K562 (cell line): Measurements from ENCODE around the gene KIF26A.

Source experiments
- HNRNPL ChIP-seq: fragments of 200-400 bp; formaldehyde crosslinking; IDR thresholded peaks from 2 replicates; pipeline ENCODE4 v1.6.1; 2017; ENCODE audit warnings: low read depth, mild to moderate bottlenecking, low read length
- JUND ChIP-seq, 2 experiments: IDR thresholded peaks; 2 replicates in 1 of 2; 3 replicates in 1 of 2; pipeline ENCODE4 v1.6.1; 2011; ENCODE audit warnings: borderline replicate concordance in 2 of 2, low read depth in 2 of 2, low read length in 2 of 2, improper control_type of control experiment in 1 of 2, missing biosample characterization in 1 of 2, missing genetic modification characterization in 1 of 2, missing genetic modification reagents in 1 of 2
- NR3C1 ChIP-seq: sonication (generic); formaldehyde crosslinking; IDR thresholded peaks from 2 replicates; pipeline ENCODE4 v1.8.1; 2022; ENCODE audit warnings: missing genetic modification reagents
- POLR2H ChIP-seq: IDR thresholded peaks from 2 replicates; pipeline ENCODE4 v1.6.1; 2016; ENCODE audit warnings: missing genetic modification characterization, low read depth, mild to moderate bottlenecking, control low read depth, missing compliant biosample characterization, moderate library complexity
- SMARCC2 ChIP-seq: fragments of 450-650 bp; IDR thresholded peaks from 2 replicates; pipeline ENCODE4 v1.6.1; 2017; ENCODE audit warnings: antibody characterized with exemption, moderate library complexity, mild to moderate bottlenecking, low read depth
- TBP ChIP-seq: optimal IDR thresholded peaks from 2 replicates; pipeline ENCODE3; 2011; ENCODE audit warnings: low read depth, low read length, improper control_type of control experiment
- TF ChIP-seq, protein P1 (sequence below): fragments of 250-450 bp; sonication (Bioruptor Pico); IDR thresholded peaks from 2 replicates; pipeline ENCODE4 v1.5.0; 2020; ENCODE audit warnings: mild to moderate bottlenecking, borderline replicate concordance
- TF ChIP-seq, protein P2 (sequence below): fragments of 250-450 bp; sonication (Bioruptor Pico); IDR thresholded peaks from 2 replicates; pipeline ENCODE4 v1.5.0; 2020; ENCODE audit warnings: mild to moderate bottlenecking
- TF ChIP-seq, protein P3 (sequence below), 3 experiments: fragments of 200-800 bp in 1 of 3; sonication (Bioruptor generic) in 1 of 3; sonication (generic) in 1 of 3; formaldehyde crosslinking in 1 of 3; IDR thresholded peaks; 2 replicates each; pipeline versions ENCODE4 v1.6.1 to v1.8.0; 2016 to 2022; ENCODE audit warnings: mild to moderate bottlenecking in 2 of 3, missing compliant biosample characterization in 2 of 3, missing genetic modification characterization in 2 of 3, missing genetic modification reagents in 1 of 3

DNA sequence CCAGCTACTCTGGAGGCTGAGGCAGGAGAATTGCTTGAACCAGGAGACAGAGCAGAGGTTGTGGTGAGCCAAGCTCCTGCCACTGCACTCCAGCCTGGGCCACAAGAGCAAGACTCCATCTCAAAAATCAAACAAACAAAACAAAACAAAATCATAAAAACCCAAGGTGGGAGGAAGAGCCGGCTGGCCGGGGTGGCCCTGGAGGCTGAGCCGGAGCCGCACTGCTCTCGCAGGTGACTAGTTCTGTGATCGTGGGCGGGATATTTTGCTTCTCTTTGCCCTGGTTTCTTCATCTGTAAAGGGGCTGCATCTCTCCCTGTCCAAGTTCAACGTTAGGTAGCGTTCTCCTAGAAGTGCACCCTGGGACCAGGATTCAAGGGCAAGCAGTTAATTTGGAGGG is 73.4 kb downstream of the KIF26A start:
- TF ChIP-seq POLR2H (tag) = no peak
- TF ChIP-seq SMARCC2 = no peak
- TF ChIP-seq TBP = no peak
- TF ChIP-seq, protein P1, sequence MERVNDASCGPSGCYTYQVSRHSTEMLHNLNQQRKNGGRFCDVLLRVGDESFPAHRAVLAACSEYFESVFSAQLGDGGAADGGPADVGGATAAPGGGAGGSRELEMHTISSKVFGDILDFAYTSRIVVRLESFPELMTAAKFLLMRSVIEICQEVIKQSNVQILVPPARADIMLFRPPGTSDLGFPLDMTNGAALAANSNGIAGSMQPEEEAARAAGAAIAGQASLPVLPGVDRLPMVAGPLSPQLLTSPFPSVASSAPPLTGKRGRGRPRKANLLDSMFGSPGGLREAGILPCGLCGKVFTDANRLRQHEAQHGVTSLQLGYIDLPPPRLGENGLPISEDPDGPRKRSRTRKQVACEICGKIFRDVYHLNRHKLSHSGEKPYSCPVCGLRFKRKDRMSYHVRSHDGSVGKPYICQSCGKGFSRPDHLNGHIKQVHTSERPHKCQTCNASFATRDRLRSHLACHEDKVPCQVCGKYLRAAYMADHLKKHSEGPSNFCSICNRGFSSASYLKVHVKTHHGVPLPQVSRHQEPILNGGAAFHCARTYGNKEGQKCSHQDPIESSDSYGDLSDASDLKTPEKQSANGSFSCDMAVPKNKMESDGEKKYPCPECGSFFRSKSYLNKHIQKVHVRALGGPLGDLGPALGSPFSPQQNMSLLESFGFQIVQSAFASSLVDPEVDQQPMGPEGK (CRISPR knock-in tag) = no peak
- TF ChIP-seq NR3C1 (CRISPR knock-in tag) = no peak
- no peak for TF ChIP-seq JUND (IDR thresholded peaks at IDR 0.05; ENCODE audit: borderline replicate concordance, low read depth, low read length)
- TF ChIP-seq JUND (tag; IDR thresholded peaks at IDR 0.05; ENCODE audit: borderline replicate concordance, low read depth, low read length) = no peak
- TF ChIP-seq, protein P2, sequence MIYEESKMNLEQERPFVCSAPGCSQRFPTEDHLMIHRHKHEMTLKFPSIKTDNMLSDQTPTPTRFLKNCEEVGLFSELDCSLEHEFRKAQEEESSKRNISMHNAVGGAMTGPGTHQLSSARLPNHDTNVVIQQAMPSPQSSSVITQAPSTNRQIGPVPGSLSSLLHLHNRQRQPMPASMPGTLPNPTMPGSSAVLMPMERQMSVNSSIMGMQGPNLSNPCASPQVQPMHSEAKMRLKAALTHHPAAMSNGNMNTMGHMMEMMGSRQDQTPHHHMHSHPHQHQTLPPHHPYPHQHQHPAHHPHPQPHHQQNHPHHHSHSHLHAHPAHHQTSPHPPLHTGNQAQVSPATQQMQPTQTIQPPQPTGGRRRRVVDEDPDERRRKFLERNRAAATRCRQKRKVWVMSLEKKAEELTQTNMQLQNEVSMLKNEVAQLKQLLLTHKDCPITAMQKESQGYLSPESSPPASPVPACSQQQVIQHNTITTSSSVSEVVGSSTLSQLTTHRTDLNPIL (CRISPR knock-in tag) = no peak
- TF ChIP-seq, protein P3, sequence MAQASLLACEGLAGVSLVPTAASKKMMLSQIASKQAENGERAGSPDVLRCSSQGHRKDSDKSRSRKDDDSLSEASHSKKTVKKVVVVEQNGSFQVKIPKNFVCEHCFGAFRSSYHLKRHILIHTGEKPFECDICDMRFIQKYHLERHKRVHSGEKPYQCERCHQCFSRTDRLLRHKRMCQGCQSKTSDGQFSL (CRISPR knock-in tag; IDR thresholded peaks at IDR 0.05) = no peak
- TF ChIP-seq, protein P3 (tag; IDR thresholded peaks at IDR 0.05) = no peak
- no peak for TF ChIP-seq HNRNPL
